GM12878 (cell line): Measurements from ENCODE around the gene RNF41. TPM values are rescaled to one million over a fixed set of nuclear protein-coding genes. Genes with fewer than 3 reads are reported as not detected.
A peak's percentile ranks its signal among the peaks of the same experiment; 100 is the strongest.

Source experiments
- BCLAF1 ChIP-seq: fragments of 450-650 bp; IDR thresholded peaks from 2 replicates; pipeline ENCODE4 v1.6.1; 2017; ENCODE audit warnings: antibody characterized with exemption, mild to moderate bottlenecking, moderate library complexity
- CREM ChIP-seq: IDR thresholded peaks from 2 replicates; pipeline ENCODE4 v1.6.1; 2014; ENCODE audit warnings: antibody characterized with exemption, low read depth
- E2F8 ChIP-seq: fragments of 450-650 bp; IDR thresholded peaks from 2 replicates; pipeline ENCODE4 v1.6.1; 2018; ENCODE audit warnings: mild to moderate bottlenecking, low read depth, moderate library complexity; ENCODE audit not compliant: partially characterized antibody
- E4F1 ChIP-seq: fragments of 450-650 bp; IDR thresholded peaks from 2 replicates; pipeline ENCODE4 v1.6.1; 2018; ENCODE audit warnings: borderline replicate concordance, mild to moderate bottlenecking; ENCODE audit not compliant: partially characterized antibody
- FOS ChIP-seq: IDR thresholded peaks from 3 replicates; pipeline ENCODE4 v1.6.1; 2011; ENCODE audit warnings: borderline replicate concordance; ENCODE audit not compliant: insufficient read length; ENCODE audit errors: extremely low read depth
- FOXK2 ChIP-seq: fragments of 450-650 bp; IDR thresholded peaks from 2 replicates; pipeline ENCODE4 v1.6.1; 2017; ENCODE audit warnings: mild to moderate bottlenecking, moderate library complexity
- HCFC1 ChIP-seq: fragments of 150-350 bp; IDR thresholded peaks from 2 replicates; pipeline ENCODE4 v1.6.1; 2014; ENCODE audit warnings: low read length
- IRF5 ChIP-seq: fragments of 450-650 bp; IDR thresholded peaks from 2 replicates; pipeline ENCODE4 v1.6.1; 2017; ENCODE audit warnings: borderline replicate concordance
- NRF1 ChIP-seq: conservative IDR thresholded peaks from 2 replicates; pipeline ENCODE4 v1.6.1; 2011; ENCODE audit warnings: mild to moderate bottlenecking, low read depth, low read length, improper control_type of control experiment
- PKNOX1 ChIP-seq: fragments of 450-650 bp; IDR thresholded peaks from 2 replicates; pipeline ENCODE4 v1.6.1; 2016; ENCODE audit warnings: mild to moderate bottlenecking
- RCOR1 ChIP-seq: conservative IDR thresholded peaks from 2 replicates; pipeline ENCODE4 v1.6.1; 2012; ENCODE audit warnings: low read depth, low read length, improper control_type of control experiment
- SMC3 ChIP-seq: IDR thresholded peaks from 2 replicates; pipeline ENCODE4 v1.6.1; 2011; ENCODE audit warnings: low read length, improper control_type of control experiment, borderline replicate concordance
- TARDBP ChIP-seq: IDR thresholded peaks from 2 replicates; pipeline ENCODE4 v1.6.1; 2016; ENCODE audit warnings: borderline replicate concordance
- USF1 ChIP-seq: IDR thresholded peaks from 2 replicates; pipeline ENCODE4 v1.6.1; 2011; ENCODE audit warnings: borderline replicate concordance, low read depth, mild to moderate bottlenecking, moderate library complexity, mixed read lengths, low read length; ENCODE audit not compliant: insufficient read depth; ENCODE audit errors: extremely low read length
- WRNIP1 ChIP-seq: IDR thresholded peaks from 2 replicates; pipeline ENCODE4 v1.6.1; 2011; ENCODE audit warnings: low read depth, low read length, improper control_type of control experiment, borderline replicate concordance
- polyA plus RNA-seq, 11 experiments: library from polyadenylated mRNA; depleted of rRNA in 4 of 11; unstranded in 6 of 11; stranded (reverse) in 5 of 11; fragments of >200 nt; fragmentation: Nextera tagmentation in 4 of 11; fragmentation: Illumina TruSeq in 1 of 11; extraction: Ambion mirVana in 4 of 11; extraction: Trizol in 1 of 11; gene quantifications; 1 replicate in 1 of 11; 2 replicates in 10 of 11; pipeline versions ENCODE4 v1.2.1 to v1.2.3, GENCODE V29; 2011 to 2016; ENCODE audit warnings: inconsistent platforms in 2 of 11, missing spikeins in 2 of 11, low read depth in 1 of 11
- total RNA-seq, 4 experiments: library from RNA; depleted of rRNA in 3 of 4; stranded (reverse); fragments of >200 nt in 3 of 4; fragmentation: Illumina TruSeq in 1 of 4; extraction: Trizol in 1 of 4; gene quantifications; 2 replicates each; pipeline versions ENCODE4 v1.2.1 to v1.2.3, GENCODE V29; 2013 to 2021

RNF41 gene
- total and polyA plus RNA-seq, 10 of the 15 experiments (the other 5 are each of a cell fraction or from before 2014, with no cell fraction given), result 11.1 to 47.8 (median 30.6) TPM

- no peak for TF ChIP-seq SMC3
- no peak for TF ChIP-seq IRF5
- TF ChIP-seq E2F8, result no peak
- peak; percentile 79 for TF ChIP-seq PKNOX1
- TF ChIP-seq WRNIP1, result no peak
- TF ChIP-seq USF1, result no peak
- TF ChIP-seq BCLAF1, result no peak
- TF ChIP-seq TARDBP, result no peak
- no peak for TF ChIP-seq NRF1
- peak; percentile 9; the same call in 1 of the 2 replicates for TF ChIP-seq CREM
- TF ChIP-seq RCOR1, result no peak
- TF ChIP-seq FOS, result no peak
- no peak for TF ChIP-seq FOXK2
- no peak for TF ChIP-seq HCFC1
- TF ChIP-seq E4F1, result no peak
Measured at GRCh38 chr12:56157201-56158028, 64.3 kb downstream of the RNF41 start (continued).
